ENCODE measurements around the gene BORCS6. TPM values are rescaled to one million over a fixed set of nuclear protein-coding genes. Genes with fewer than 3 reads are reported as not detected.

BORCS6 gene
- total RNA-seq, 1 donor: 3.8 TPM

- H3K4me3 ChIP-seq (ENCODE audit: low read depth, low read length): no peak overlapping the region
- DNase-seq (ENCODE audit: low read depth): no peak
- TF ChIP-seq, protein P1, sequence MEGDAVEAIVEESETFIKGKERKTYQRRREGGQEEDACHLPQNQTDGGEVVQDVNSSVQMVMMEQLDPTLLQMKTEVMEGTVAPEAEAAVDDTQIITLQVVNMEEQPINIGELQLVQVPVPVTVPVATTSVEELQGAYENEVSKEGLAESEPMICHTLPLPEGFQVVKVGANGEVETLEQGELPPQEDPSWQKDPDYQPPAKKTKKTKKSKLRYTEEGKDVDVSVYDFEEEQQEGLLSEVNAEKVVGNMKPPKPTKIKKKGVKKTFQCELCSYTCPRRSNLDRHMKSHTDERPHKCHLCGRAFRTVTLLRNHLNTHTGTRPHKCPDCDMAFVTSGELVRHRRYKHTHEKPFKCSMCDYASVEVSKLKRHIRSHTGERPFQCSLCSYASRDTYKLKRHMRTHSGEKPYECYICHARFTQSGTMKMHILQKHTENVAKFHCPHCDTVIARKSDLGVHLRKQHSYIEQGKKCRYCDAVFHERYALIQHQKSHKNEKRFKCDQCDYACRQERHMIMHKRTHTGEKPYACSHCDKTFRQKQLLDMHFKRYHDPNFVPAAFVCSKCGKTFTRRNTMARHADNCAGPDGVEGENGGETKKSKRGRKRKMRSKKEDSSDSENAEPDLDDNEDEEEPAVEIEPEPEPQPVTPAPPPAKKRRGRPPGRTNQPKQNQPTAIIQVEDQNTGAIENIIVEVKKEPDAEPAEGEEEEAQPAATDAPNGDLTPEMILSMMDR (IDR thresholded peaks at IDR 0.05; ENCODE audit: insufficient read depth, low read length): no peak
Measured at GRCh38 chr17:8149419-8150193, 40.4 kb downstream of the BORCS6 start.

DNA sequence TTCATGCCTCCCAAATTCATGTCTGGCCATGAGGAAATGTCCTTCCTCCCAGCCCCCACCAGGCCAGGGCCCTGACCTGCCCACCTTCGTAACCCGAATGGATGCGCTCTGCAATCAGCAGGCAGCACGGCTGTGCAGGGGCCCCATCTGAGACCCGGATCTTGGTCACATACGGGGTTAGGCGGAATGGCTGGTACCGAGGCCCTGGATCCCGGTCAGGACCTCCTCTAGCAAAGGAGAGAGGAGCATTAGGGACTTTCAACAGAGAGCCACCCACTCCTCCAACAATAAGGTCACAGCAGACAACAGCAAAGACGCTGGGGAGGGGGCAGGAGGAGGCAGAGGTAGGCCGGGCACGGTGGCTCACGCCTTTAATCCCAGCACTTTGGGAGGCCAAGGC is 41.4 kb downstream of the BORCS6 start:
- TF ChIP-seq, protein P1 (IDR thresholded peaks at IDR 0.05; ENCODE audit: insufficient read depth, low read length): no peak
- DNase-seq (ENCODE audit: low read depth): no peak

GRCh38 chr17:8147805-8148404 is 42.1 kb downstream of the BORCS6 start:
- H3K4me3 ChIP-seq (ENCODE audit: low read depth, low read length): no peak overlapping the region
- TF ChIP-seq, protein P1 (IDR thresholded peaks at IDR 0.05; ENCODE audit: insufficient read depth, low read length): no peak
- DNase-seq (ENCODE audit: low read depth): no peak

More for the DNA sequence above, 41.4 kb downstream of the BORCS6 start:
- H3K4me3 ChIP-seq (ENCODE audit: low read depth, low read length): no peak overlapping the region

- no peak overlapping the region for H3K4me3 ChIP-seq (ENCODE audit: low read depth, low read length)
- no peak for DNase-seq (ENCODE audit: low read depth)
- TF ChIP-seq, protein P1 (IDR thresholded peaks at IDR 0.05; ENCODE audit: insufficient read depth, low read length): no peak
Measured at GRCh38 chr17:8147141-8147804, 42.7 kb downstream of the BORCS6 start.

- no peak for DNase-seq (ENCODE audit: low read depth)
- TF ChIP-seq, protein P1 (IDR thresholded peaks at IDR 0.05; ENCODE audit: insufficient read depth, low read length): no peak
- no peak overlapping the region for H3K4me3 ChIP-seq (ENCODE audit: low read depth, low read length)
Measured at GRCh38 chr17:8146381-8147140, 43.4 kb downstream of the BORCS6 start.

- H3K4me3 ChIP-seq (ENCODE audit: low read depth, low read length): no peak overlapping the region
- DNase-seq (ENCODE audit: low read depth): no peak
- TF ChIP-seq, protein P1 (IDR thresholded peaks at IDR 0.05; ENCODE audit: insufficient read depth, low read length): no peak
Measured at GRCh38 chr17:8145811-8146210, 44.2 kb downstream of the BORCS6 start.
